Ascending aorta (tissue), 2 donors: Measurements from ENCODE around the gene ENOPH1. TPM values are rescaled to one million over a fixed set of nuclear protein-coding genes. Genes with fewer than 3 reads are reported as not detected.

Experiments
- DNase-seq, 2 donors: peaks; one replicate each; pipeline ENCODE4 v3.0.0-alpha.2; 2019; ENCODE audit warnings: low spot score in 2 of 2
- H3K27ac ChIP-seq, 2 donors: fragments of 200-600 bp; sonication (generic); one replicate each; pipeline ENCODE4 v1.5.1; 2016 to 2017; ENCODE audit warnings: mild to moderate bottlenecking in 1 of 2
- H3K27me3 ChIP-seq: fragments of 200-600 bp; sonication (generic); one replicate; pipeline ENCODE4 v1.5.1; 2017
- H3K36me3 ChIP-seq, 2 donors: fragments of 200-600 bp; sonication (generic); one replicate each; pipeline ENCODE4 v1.5.1; 2016
- H3K4me1 ChIP-seq, 2 donors: fragments of 200-600 bp; sonication (generic); one replicate each; pipeline ENCODE4 v1.5.1; 2016 to 2017; ENCODE audit warnings: mild to moderate bottlenecking in 1 of 2
- H3K4me3 ChIP-seq, 2 donors: fragments of 200-600 bp; sonication (generic); one replicate each; pipeline ENCODE4 v1.5.1; 2016 to 2017; ENCODE audit warnings: mild to moderate bottlenecking in 1 of 2
- H3K9me3 ChIP-seq, 2 donors: fragments of 200-600 bp; sonication (generic); one replicate each; pipeline ENCODE4 v1.5.1; 2016
- CTCF ChIP-seq, 3 experiments: fragments of 200-600 bp in 2 of 3; fragments of 450-650 bp in 1 of 3; sonication (generic) in 2 of 3; IDR thresholded peaks; one replicate each; pipeline ENCODE4 v1.5.1; 2016 to 2019; ENCODE audit warnings: antibody characterized with exemption in 3 of 3, mild to moderate bottlenecking in 1 of 3, moderate library complexity in 1 of 3
- intact Hi-C: fragments of 100-400 bp; cut with DNase I; formaldehyde crosslinking; loops from one replicate; pipeline ENCODE4 v1.15.1; 2023
- total RNA-seq: library from RNA; depleted of rRNA; stranded (reverse); fragments of >200 nt; gene quantifications from one replicate; pipeline ENCODE4 v1.1.0, GENCODE V29; 2016

The ENOPH1 gene
- total RNA-seq, 1 donor from 2014 or later, result 5.4 TPM

- Histone ChIP-seq H3K36me3 (peaks cover 20 to 49% of the 10 kb centered on the region in 2 donors), H3K4me3 (no peak overlapping the region), H3K4me1 (peaks cover 0 to 14% of the 10 kb centered on the region in 2 donors), H3K27ac (no peak overlapping the region), H3K27me3 (no peaks in the 10 kb centered on the region), H3K9me3 (no peaks in the 10 kb centered on the region)
- TF ChIP-seq CTCF (IDR thresholded peaks at IDR 0.05), result no peak
- intact Hi-C loops, result loop anchor here (10.0 kb wide), 1 partner anchor 1032 kb away; the partner anchor contains the start of genes HELQ and MRPS18C
- no peak for DNase-seq
Measured at GRCh38 chr4:82422616-82423015, 7.8 kb upstream of the ENOPH1 start.

- no peak overlapping the region for H3K27ac ChIP-seq
- H3K27me3 ChIP-seq, result no peaks in the 10 kb centered on the region
- intact Hi-C loops, result loop anchor here (10.0 kb wide), 1 partner anchor 1031 kb away; the partner anchor contains the start of genes HELQ and MRPS18C
- H3K36me3 ChIP-seq, result peaks cover 20 to 49% of the 10 kb centered on the region in 2 donors
- H3K4me3 ChIP-seq, result no peak overlapping the region
- no peak for DNase-seq
- H3K4me1 ChIP-seq, result peaks cover 0 to 19% of the 10 kb centered on the region in 2 donors
- no peaks in the 10 kb centered on the region for H3K9me3 ChIP-seq
- TF ChIP-seq CTCF (IDR thresholded peaks at IDR 0.05), result no peak
Measured at GRCh38 chr4:82423245-82424054, 6.9 kb upstream of the ENOPH1 start.

GRCh38 chr4:82425478-82425877 is 4.9 kb upstream of the ENOPH1 start:
- H3K36me3 ChIP-seq, result peaks cover 20 to 49% of the 10 kb centered on the region in 2 donors
- no peaks in the 10 kb centered on the region for H3K9me3 ChIP-seq
- intact Hi-C loops, result loop anchor here (5.0 to 10.0 kb wide), 2 partner anchors 953 to 1029 kb away; partner anchors contain the start of genes HELQ, MRPS18C and RASGEF1B
- no peak overlapping the region for H3K4me3 ChIP-seq
- DNase-seq, result no peak
- H3K27ac ChIP-seq, result no peak overlapping the region
- H3K27me3 ChIP-seq, result no peaks in the 10 kb centered on the region
- H3K4me1 ChIP-seq, result peaks cover 0 to 19% of the 10 kb centered on the region in 2 donors
- no peak for TF ChIP-seq CTCF (IDR thresholded peaks at IDR 0.05)

- Histone ChIP-seq H3K36me3 (peaks cover 18 to 35% of the 10 kb centered on the region in 2 donors), H3K9me3 (no peaks in the 10 kb centered on the region), H3K4me3 (peak overlapping the region; percentile 94 to 95), H3K4me1 (peaks cover 3 to 25% of the 10 kb centered on the region in 2 donors), H3K27ac (peak overlapping the region; percentile 98), H3K27me3 (no peaks in the 10 kb centered on the region)
- no peak for TF ChIP-seq CTCF (IDR thresholded peaks at IDR 0.05)
- intact Hi-C loops, result loop anchor here (2.0 to 10.0 kb wide), 5 partner anchors 462 to 1026 kb away; partner anchors contain the start of genes HELQ, MRPS18C, RASGEF1B and SEC31A
- DNase-seq, result no peak
Measured at GRCh38 chr4:82428526-82428968, 1.8 kb upstream of the ENOPH1 start.

GRCh38 chr4:82428969-82429727 is 1.2 kb upstream of the ENOPH1 start:
- intact Hi-C loops, result loop anchor here (1.0 to 10.0 kb wide), 6 partner anchors 462 to 1026 kb away; partner anchors contain the start of genes HELQ, MRPS18C, RASGEF1B and SEC31A

More at GRCh38 chr4:82428969-82429727, 1.2 kb upstream of the ENOPH1 start:
- H3K9me3 ChIP-seq, result no peaks in the 10 kb centered on the region
- H3K4me1 ChIP-seq, result peaks cover 3 to 25% of the 10 kb centered on the region in 2 donors
- no peaks in the 10 kb centered on the region for H3K27me3 ChIP-seq
- H3K4me3 ChIP-seq, result peak overlapping the region; percentile 94 to 95
- H3K36me3 ChIP-seq, result peaks cover 12 to 29% of the 10 kb centered on the region in 2 donors
- peak overlapping the region; percentile 98 for H3K27ac ChIP-seq
- TF ChIP-seq CTCF (IDR thresholded peaks at IDR 0.05), result peak; percentile 84 to 97 (median 92)
- DNase-seq, result peak; percentile 57 to 94
